ENCODE results near the gene MXD3.
A peak's percentile ranks its signal among the peaks of the same experiment; 100 is the strongest.
"Not testable (repeated sequence)": the region's sequence is repeated elsewhere in the genome, so short reads cannot be mapped to it uniquely, and the experiment has no call there.

Gene MXD3

GRCh38 chr5:177354256-177354655 is 42.6 kb upstream of the MXD3 start:
- no peak overlapping the region for H3K9ac ChIP-seq (ENCODE audit: low read length)
- no peak overlapping the region for H3K4me3 ChIP-seq (ENCODE audit: low read length)
- no peaks in the 10 kb centered on the region for H3K36me3 ChIP-seq (ENCODE audit: control insufficient read depth, low read depth, low read length)
- H3K4me1 ChIP-seq (ENCODE audit: control insufficient read depth, low read depth, low read length): peaks cover 4% of the 10 kb centered on the region
- no peaks in the 10 kb centered on the region for H3K27me3 ChIP-seq (ENCODE audit: control insufficient read depth, insufficient read depth, low read length)
- H3K9me3 ChIP-seq (ENCODE audit: control insufficient read depth, low read depth, low read length): no peaks in the 10 kb centered on the region
- no peak overlapping the region for H3K27ac ChIP-seq (ENCODE audit: low read length)

- Histone ChIP-seq H3K4me3 (ENCODE audit: low read length) (no peak overlapping the region), H3K36me3 (ENCODE audit: control insufficient read depth, low read depth, low read length) (no peaks in the 10 kb centered on the region), H3K4me1 (ENCODE audit: control insufficient read depth, low read depth, low read length) (peaks cover 4% of the 10 kb centered on the region), H3K9ac (ENCODE audit: low read length) (no peak overlapping the region), H3K27me3 (ENCODE audit: control insufficient read depth, insufficient read depth, low read length) (no peaks in the 10 kb centered on the region), H3K9me3 (ENCODE audit: control insufficient read depth, low read depth, low read length) (no peaks in the 10 kb centered on the region), H3K27ac (ENCODE audit: low read length) (no peak overlapping the region)
These were observed 41.4 kb upstream of the MXD3 start for GRCh38 chr5:177353093-177353492.

- peak within 1 kb of the TSS; percentile 97 for H3K4me3 ChIP-seq (ENCODE audit: low read length)
- peaks cover 4% of the 10 kb centered on the region for H3K4me1 ChIP-seq (ENCODE audit: control insufficient read depth, low read depth, low read length)
- H3K9me3 ChIP-seq (ENCODE audit: control insufficient read depth, low read depth, low read length): no peaks in the 10 kb centered on the region
- peak within 1 kb of the TSS; percentile 96 for H3K27ac ChIP-seq (ENCODE audit: low read length)
- H3K36me3 ChIP-seq (ENCODE audit: control insufficient read depth, low read depth, low read length): peaks cover 8% of the 10 kb centered on the region
- H3K27me3 ChIP-seq (ENCODE audit: control insufficient read depth, insufficient read depth, low read length): no peaks in the 10 kb centered on the region
- peak within 1 kb of the TSS; percentile 90 for H3K9ac ChIP-seq (ENCODE audit: low read length)
These were observed 40.0 kb upstream of the MXD3 start, which contains the start of gene LMAN2 for GRCh38 chr5:177351392-177352329. LMAN2 (minus strand) TSS chr5:177351668; CDS start chr5:177351647, 21 bp downstream.

GRCh38 chr5:177350776-177351391 is 39.2 kb upstream of the MXD3 start:
- peak overlapping the region; percentile 96 for H3K27ac ChIP-seq (ENCODE audit: low read length)
- H3K4me1 ChIP-seq (ENCODE audit: control insufficient read depth, low read depth, low read length): peaks cover 4% of the 10 kb centered on the region
- peak overlapping the region; percentile 90 for H3K9ac ChIP-seq (ENCODE audit: low read length)

GRCh38 chr5:177349762-177350161 is 38.1 kb upstream of the MXD3 start:
- peak overlapping the region; percentile 97 for H3K4me3 ChIP-seq (ENCODE audit: low read length)
- no peak overlapping the region for H3K9ac ChIP-seq (ENCODE audit: low read length)
- H3K27ac ChIP-seq (ENCODE audit: low read length): no peak overlapping the region

More at GRCh38 chr5:177350776-177351391, 39.2 kb upstream of the MXD3 start:
- H3K9me3 ChIP-seq (ENCODE audit: control insufficient read depth, low read depth, low read length): no peaks in the 10 kb centered on the region
- no peaks in the 10 kb centered on the region for H3K27me3 ChIP-seq (ENCODE audit: control insufficient read depth, insufficient read depth, low read length)
- H3K36me3 ChIP-seq (ENCODE audit: control insufficient read depth, low read depth, low read length): peaks cover 8% of the 10 kb centered on the region
- peak overlapping the region; percentile 97 for H3K4me3 ChIP-seq (ENCODE audit: low read length)

GRCh38 chr5:177349362-177349647 is 37.6 kb upstream of the MXD3 start:
- Histone ChIP-seq H3K27ac (ENCODE audit: low read length) (no peak overlapping the region), H3K36me3 (ENCODE audit: control insufficient read depth, low read depth, low read length) (peaks cover 8% of the 10 kb centered on the region), H3K4me3 (ENCODE audit: low read length) (no peak overlapping the region), H3K27me3 (ENCODE audit: control insufficient read depth, insufficient read depth, low read length) (no peaks in the 10 kb centered on the region), H3K9ac (ENCODE audit: low read length) (no peak overlapping the region), H3K9me3 (ENCODE audit: control insufficient read depth, low read depth, low read length) (no peaks in the 10 kb centered on the region), H3K4me1 (ENCODE audit: control insufficient read depth, low read depth, low read length) (peaks cover 4% of the 10 kb centered on the region)

More at GRCh38 chr5:177349762-177350161, 38.1 kb upstream of the MXD3 start:
- no peaks in the 10 kb centered on the region for H3K27me3 ChIP-seq (ENCODE audit: control insufficient read depth, insufficient read depth, low read length)
- no peaks in the 10 kb centered on the region for H3K9me3 ChIP-seq (ENCODE audit: control insufficient read depth, low read depth, low read length)
- H3K36me3 ChIP-seq (ENCODE audit: control insufficient read depth, low read depth, low read length): peaks cover 8% of the 10 kb centered on the region
- H3K4me1 ChIP-seq (ENCODE audit: control insufficient read depth, low read depth, low read length): peaks cover 4% of the 10 kb centered on the region

- Histone ChIP-seq H3K27ac (ENCODE audit: low read length) (no peak overlapping the region), H3K4me1 (ENCODE audit: control insufficient read depth, low read depth, low read length) (peaks cover 4% of the 10 kb centered on the region), H3K27me3 (ENCODE audit: control insufficient read depth, insufficient read depth, low read length) (no peaks in the 10 kb centered on the region), H3K36me3 (ENCODE audit: control insufficient read depth, low read depth, low read length) (peaks cover 8% of the 10 kb centered on the region), H3K4me3 (ENCODE audit: low read length) (no peak overlapping the region), H3K9ac (ENCODE audit: low read length) (no peak overlapping the region), H3K9me3 (ENCODE audit: control insufficient read depth, low read depth, low read length) (no peaks in the 10 kb centered on the region)
These were observed 36.0 kb upstream of the MXD3 start for GRCh38 chr5:177347699-177348098.

GRCh38 chr5:177346820-177347219 is 35.1 kb upstream of the MXD3 start:
- no peaks in the 10 kb centered on the region for H3K27me3 ChIP-seq (ENCODE audit: control insufficient read depth, insufficient read depth, low read length)
- H3K9ac ChIP-seq (ENCODE audit: low read length): no peak overlapping the region
- H3K27ac ChIP-seq (ENCODE audit: low read length): no peak overlapping the region
- peaks cover 4% of the 10 kb centered on the region for H3K4me1 ChIP-seq (ENCODE audit: control insufficient read depth, low read depth, low read length)
- no peaks in the 10 kb centered on the region for H3K9me3 ChIP-seq (ENCODE audit: control insufficient read depth, low read depth, low read length)
- H3K36me3 ChIP-seq (ENCODE audit: control insufficient read depth, low read depth, low read length): peaks cover 8% of the 10 kb centered on the region
- no peak overlapping the region for H3K4me3 ChIP-seq (ENCODE audit: low read length)

GRCh38 chr5:177344891-177345290 is 33.2 kb upstream of the MXD3 start:
- Histone ChIP-seq H3K9ac (ENCODE audit: low read length) (no peak overlapping the region), H3K9me3 (ENCODE audit: control insufficient read depth, low read depth, low read length) (no peaks in the 10 kb centered on the region), H3K36me3 (ENCODE audit: control insufficient read depth, low read depth, low read length) (peaks cover 12% of the 10 kb centered on the region), H3K27me3 (ENCODE audit: control insufficient read depth, insufficient read depth, low read length) (no peaks in the 10 kb centered on the region), H3K4me3 (ENCODE audit: low read length) (no peak overlapping the region), H3K27ac (ENCODE audit: low read length) (no peak overlapping the region), H3K4me1 (ENCODE audit: control insufficient read depth, low read depth, low read length) (no peaks in the 10 kb centered on the region)

- Histone ChIP-seq H3K27me3 (ENCODE audit: control insufficient read depth, insufficient read depth, low read length) (no peaks in the 10 kb centered on the region), H3K9ac (ENCODE audit: low read length) (no peak overlapping the region), H3K9me3 (ENCODE audit: control insufficient read depth, low read depth, low read length) (no peaks in the 10 kb centered on the region), H3K4me3 (ENCODE audit: low read length) (no peak overlapping the region), H3K36me3 (ENCODE audit: control insufficient read depth, low read depth, low read length) (peaks cover 12% of the 10 kb centered on the region), H3K27ac (ENCODE audit: low read length) (no peak overlapping the region), H3K4me1 (ENCODE audit: control insufficient read depth, low read depth, low read length) (no peaks in the 10 kb centered on the region)
These were observed 32.1 kb upstream of the MXD3 start for GRCh38 chr5:177343777-177344176.

- H3K4me3 ChIP-seq (ENCODE audit: low read length); H3K27me3 ChIP-seq (ENCODE audit: control insufficient read depth, insufficient read depth, low read length); H3K9ac ChIP-seq (ENCODE audit: low read length); H3K27ac ChIP-seq (ENCODE audit: low read length); H3K9me3 ChIP-seq (ENCODE audit: control insufficient read depth, low read depth, low read length); H3K4me1 ChIP-seq (ENCODE audit: control insufficient read depth, low read depth, low read length): not testable (repeated sequence)
- peaks cover 12% of the 10 kb centered on the region for H3K36me3 ChIP-seq (ENCODE audit: control insufficient read depth, low read depth, low read length)
These were observed 31.3 kb upstream of the MXD3 start for GRCh38 chr5:177343000-177343399.
